GM10266 (cell line): ENCODE measurements around the gene FBLN2.

Experiments used
- DNase-seq: peaks from one replicate; pipeline ENCODE4 v3.0.0; 2012; ENCODE audit errors: extremely low spot score
- CTCF ChIP-seq: IDR thresholded peaks from 2 replicates; pipeline ENCODE4 v1.5.1; 2012; ENCODE audit warnings: mild to moderate bottlenecking, low read depth; ENCODE audit not compliant: control insufficient read depth, insufficient read depth; ENCODE audit errors: missing control alignments

Gene FBLN2

GRCh38 chr3:13528217-13528867 is 20.6 kb upstream of the FBLN2 start:
- DNase-seq: no peak
- TF ChIP-seq CTCF: no peak

GRCh38 chr3:13529196-13530112 is 19.5 kb upstream of the FBLN2 start:
- DNase-seq: no peak
- no peak for TF ChIP-seq CTCF

GRCh38 chr3:13530241-13531009 is 18.5 kb upstream of the FBLN2 start:
- DNase-seq: no peak
- TF ChIP-seq CTCF: no peak

DNA sequence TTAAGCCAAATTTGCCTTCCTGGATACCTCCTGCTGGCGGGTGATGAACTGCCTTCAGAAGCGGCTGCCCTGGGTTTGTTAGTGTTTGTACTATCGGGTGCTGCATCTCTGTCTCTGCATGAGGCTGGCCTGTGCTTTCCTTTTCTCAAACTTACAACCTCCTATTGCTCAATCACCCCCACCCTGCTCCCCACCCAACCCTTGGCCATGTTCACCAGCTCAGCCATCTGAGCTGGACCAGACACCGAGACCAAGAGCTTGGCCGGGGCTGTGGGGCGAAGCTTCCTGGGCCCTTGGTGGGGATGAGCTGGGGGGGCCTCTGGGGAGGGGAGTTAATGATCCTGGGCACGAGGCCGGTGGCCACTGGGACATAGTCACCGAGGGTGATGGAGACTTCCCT is 16.8 kb upstream of the FBLN2 start:
- TF ChIP-seq CTCF: no peak
- no peak for DNase-seq

DNA sequence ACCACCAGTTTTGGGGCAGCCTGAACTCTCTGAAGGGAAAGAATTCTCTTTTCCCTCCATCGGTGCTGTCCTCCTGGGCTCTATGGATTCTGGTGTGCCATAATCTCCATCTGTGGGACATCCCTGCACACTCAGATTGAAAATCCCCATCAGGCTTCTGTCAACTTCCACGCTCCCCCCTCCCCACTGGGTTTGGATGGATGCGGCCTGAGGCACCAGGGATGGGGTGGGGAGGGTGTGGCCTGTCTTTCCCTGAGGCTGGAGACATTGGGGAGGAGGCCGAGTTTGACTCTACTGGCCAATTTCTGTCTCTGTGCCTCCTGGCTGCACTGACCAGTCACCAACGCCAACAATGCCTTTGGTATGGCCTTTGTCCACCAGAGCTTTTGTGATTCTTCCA is 16.3 kb upstream of the FBLN2 start:
- TF ChIP-seq CTCF: no peak
- no peak for DNase-seq

DNA sequence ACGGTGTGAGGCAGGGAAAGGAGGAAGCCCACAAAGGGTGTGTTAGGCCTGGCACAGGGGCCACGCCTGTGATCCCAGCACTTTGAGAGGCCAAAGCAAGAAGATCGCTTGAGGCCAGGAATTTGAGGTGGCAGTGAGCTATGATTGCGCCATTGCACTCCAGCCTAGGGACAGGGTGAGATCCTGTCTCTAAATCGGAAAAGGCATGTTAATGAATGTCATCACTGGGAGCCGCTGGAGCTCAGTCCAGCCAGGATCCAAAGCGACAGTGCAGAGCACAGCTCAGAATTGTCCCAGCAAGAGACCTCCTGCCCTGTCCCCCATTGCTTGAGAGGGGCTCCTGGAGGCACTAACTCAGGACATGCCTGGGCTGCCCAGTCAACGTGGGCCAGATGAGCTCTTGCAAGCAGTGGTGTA is 15.0 kb upstream of the FBLN2 start:
- DNase-seq: no peak
- no peak for TF ChIP-seq CTCF
